Measurements from ENCODE around the gene TUBA3D.
"Not testable (repeated sequence)": the region's sequence is repeated elsewhere in the genome, so short reads cannot be mapped to it uniquely, and the experiment has no call there.

The TUBA3D gene

DNA sequence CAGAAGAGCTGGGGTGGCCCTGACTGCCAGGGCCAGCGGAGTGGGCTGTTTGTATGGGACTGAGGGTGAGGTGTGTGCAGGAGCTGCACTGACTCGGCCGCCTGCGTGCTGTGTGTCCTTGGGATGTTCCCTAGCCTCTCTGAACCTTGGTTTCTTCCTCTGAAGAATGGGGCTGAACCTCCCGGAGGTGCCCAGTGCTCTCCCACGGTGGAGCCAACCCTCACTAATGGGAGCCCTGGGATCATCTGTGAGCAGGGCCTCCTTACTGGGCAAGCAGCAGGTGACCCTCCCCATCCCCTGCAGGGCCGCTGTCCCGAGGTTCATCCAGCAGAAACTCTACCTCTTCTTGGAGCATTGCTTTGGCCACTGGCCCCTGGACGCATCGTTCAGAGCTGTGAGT is 40.1 kb downstream of the TUBA3D start:
- DNase-seq, result no peak

DNA sequence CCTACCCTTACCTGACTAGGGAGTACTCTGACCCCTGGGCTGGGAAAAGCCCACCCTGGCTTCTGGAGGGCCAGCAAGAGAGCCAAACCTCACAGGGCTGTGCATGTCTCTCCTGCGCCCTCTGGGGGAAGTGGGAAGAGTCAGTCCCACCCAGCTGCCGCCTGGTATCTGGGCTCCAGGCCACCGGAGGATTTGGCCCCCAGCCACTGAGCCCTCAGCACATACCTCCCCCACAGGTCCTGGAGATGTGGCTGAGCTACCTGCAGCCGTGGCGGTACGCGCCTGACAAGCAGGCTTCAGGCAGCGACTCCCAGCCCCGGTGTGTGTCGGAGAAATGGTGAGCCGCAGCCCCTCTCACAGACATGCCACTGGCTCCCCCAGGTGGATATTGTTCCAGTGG is 40.7 kb downstream of the TUBA3D start:
- not testable (repeated sequence) for DNase-seq

DNA sequence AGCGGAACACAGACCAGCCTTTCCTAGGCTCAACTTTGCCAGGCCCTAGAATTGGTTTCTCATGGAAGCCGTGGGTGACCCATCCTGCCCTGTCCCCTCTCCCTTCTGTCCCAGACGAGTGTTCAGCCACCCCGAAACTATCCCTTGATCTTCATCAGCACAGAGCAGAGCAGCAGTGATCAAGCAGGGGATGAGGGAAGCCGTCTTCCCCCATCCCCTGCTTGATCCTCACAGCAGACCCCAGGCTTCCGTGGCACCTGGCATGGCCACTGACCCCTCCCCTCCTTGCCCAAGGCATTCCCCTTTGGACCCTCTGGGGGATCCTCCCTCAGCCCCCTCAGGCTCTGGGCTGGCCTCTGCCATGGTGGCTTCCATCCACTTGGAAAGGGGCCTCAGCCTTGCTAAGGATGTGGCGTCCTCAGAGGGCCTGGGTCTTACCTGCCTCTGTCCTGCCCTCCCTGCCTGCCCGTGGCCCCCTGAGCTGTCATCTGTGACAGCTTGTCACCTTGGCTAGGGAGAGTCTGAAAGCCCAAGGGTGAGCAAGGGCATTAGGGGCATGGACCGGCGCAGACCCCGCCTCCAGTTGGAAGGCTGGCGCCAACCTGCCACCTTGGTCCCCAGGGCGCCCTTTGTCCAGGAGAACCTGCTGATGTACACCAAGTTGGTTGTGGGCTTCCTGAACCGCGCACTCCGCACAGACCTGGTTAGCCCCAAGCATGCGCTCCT is 41.4 kb downstream of the TUBA3D start:
- DNase-seq, result no peak

GRCh38 chr2:131517856-131518255 is 41.9 kb downstream of the TUBA3D start:
- not testable (repeated sequence) for DNase-seq

- DNase-seq, result not testable (repeated sequence)
These were observed 42.6 kb downstream of the TUBA3D start for GRCh38 chr2:131518531-131518930.

- no peak for DNase-seq
These were observed 43.5 kb downstream of the TUBA3D start for GRCh38 chr2:131519466-131519865.

DNA sequence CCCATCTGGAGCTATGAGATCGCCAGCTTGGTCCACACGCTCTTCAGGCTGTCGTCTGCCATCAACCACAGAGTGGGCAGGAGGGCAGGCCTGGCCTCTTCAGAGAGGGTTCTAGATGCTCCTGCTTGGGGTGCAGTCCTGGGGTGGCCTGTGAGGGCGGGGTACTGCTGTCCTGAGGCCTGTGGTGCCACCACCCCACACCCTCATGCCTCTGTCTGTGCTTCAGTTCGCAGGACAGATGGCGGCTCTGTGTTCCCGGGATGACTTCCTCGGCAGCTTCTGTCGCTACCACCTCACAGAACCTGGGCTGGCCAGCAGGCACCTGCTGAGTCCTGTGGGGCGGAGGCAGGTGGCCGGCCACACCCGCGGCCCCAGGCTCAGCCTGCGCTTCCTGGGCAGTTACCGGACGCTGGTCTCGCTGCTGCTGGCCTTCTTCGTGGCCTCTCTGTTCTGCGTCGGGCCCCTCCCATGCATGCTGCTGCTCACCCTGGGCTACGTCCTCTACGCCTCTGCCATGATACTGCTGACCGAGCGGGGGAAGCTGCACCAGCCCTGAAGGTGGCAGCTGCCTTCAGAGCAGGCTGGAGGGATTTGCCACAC is 44.1 kb downstream of the TUBA3D start:
- not testable (repeated sequence) for DNase-seq

DNA sequence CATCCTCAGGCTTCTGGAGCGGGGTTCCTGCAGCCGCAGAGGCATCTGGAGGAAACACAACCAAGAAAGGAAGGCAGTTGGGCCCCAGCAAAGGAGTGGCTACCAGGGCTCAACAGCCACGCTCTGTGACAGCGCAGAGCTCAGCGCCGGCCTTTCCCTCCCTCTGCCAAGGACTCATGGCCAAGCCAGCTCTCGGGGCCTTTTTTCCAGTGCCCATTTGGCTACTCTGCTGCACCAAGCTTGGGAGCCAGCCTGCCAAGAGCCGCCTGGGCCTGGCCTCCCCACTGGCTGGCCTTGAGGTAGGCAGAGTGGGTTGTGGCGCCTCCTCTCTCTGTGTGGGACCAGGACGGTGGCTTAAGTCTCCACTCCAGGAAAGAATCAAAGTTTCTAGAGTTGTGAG is 44.6 kb downstream of the TUBA3D start:
- no peak for DNase-seq

- not testable (repeated sequence) for DNase-seq
These were observed 45.6 kb downstream of the TUBA3D start for GRCh38 chr2:131521524-131521923.

GRCh38 chr2:131521961-131522781 is 46.3 kb downstream of the TUBA3D start:
- no peak for DNase-seq

GRCh38 chr2:131525256-131525655 is 49.3 kb downstream of the TUBA3D start:
- DNase-seq, result not testable (repeated sequence)

- not testable (repeated sequence) for DNase-seq
These were observed 51.4 kb downstream of the TUBA3D start, which contains the start of gene CCDC74A for GRCh38 chr2:131527131-131528001. TSS of gene CCDC74A (plus strand) at chr2:131527888. CDS start at chr2:131527971, 83 bp downstream.

GRCh38 chr2:131528981-131529863 is 53.3 kb downstream of the TUBA3D start:
- not testable (repeated sequence) for DNase-seq

- not testable (repeated sequence) for DNase-seq
These were observed 54.0 kb downstream of the TUBA3D start for GRCh38 chr2:131529864-131530445.

GRCh38 chr2:131530626-131531344 is 54.9 kb downstream of the TUBA3D start:
- DNase-seq, result not testable (repeated sequence)

DNA sequence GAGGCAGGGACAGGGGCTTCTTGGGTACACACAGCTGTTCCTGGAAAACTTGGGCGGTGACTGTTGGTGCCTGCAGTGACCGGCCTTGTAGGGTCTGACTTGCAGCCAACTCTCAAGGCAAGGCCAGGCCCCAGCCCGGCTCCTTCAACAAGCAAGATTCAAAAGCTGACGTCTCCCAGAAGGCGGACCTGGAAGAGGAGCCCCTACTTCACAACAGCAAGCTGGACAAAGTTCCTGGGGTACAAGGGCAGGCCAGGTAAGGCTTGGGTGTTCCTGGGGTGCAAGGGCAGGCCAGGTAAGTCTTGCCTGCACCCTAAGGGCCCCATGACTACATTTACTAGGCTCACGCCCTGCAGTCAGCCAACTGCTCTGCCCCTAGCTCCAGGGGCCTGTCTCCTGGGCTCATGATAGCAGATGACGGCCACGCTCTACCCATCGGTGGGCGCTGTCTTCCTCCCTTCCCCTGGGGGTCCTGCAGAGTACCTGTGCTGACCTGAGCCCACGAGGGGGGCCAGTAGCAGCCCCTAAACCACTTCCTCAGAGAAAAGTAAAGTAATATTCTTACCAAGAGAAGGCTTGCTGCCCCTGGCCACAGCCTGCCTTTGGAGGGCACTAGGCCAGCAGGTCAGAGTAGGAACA is 55.7 kb downstream of the TUBA3D start:
- not testable (repeated sequence) for DNase-seq
